IMR-90 (cell line): ENCODE measurements around the gene SELP. TPM values are rescaled to one million over a fixed set of nuclear protein-coding genes. Genes with fewer than 3 reads are reported as not detected.

ENCODE experiments used
- ATAC-seq: fragments of 200-7000 bp; cut with Tn5 transposase; 2 replicates; pipeline ENCODE4 v1.9.1; 2020; ENCODE audit warnings: low read depth, mild to moderate bottlenecking, moderate library complexity
- BruUV-seq: library from RNA; stranded (reverse); fragments of 400-500 nt; replicated peaks from 2 replicates; lab custom pipeline; 2021; lab: Mats Ljungman, UMichigan
- CTCF ChIA-PET: fragments of 300-600 bp; formaldehyde crosslinking; extraction: SDS; loops from one replicate; lab custom pipeline; 2021; ENCODE audit warnings: antibody characterized with exemption; lab: Yijun Ruan, JAX
- POLR2A ChIA-PET: fragments of 300-600 bp; sonication (Branson Sonifier 250); formaldehyde crosslinking; loops from one replicate; lab custom pipeline; 2022; ENCODE audit warnings: antibody characterized with exemption; ENCODE audit not compliant: unreplicated experiment; lab: Charles Lee
- DNase-seq: peaks from one replicate; pipeline ENCODE4 v3.0.0; 2013
- H2AFZ ChIP-seq: replicated peaks from 2 replicates; pipeline ENCODE3; 2013; ENCODE audit warnings: low read length, mild to moderate bottlenecking; ENCODE audit not compliant: poor library complexity
- H2AK5ac ChIP-seq: 2 replicates; pipeline ENCODE4 v1.6.1; 2013; ENCODE audit warnings: low read depth, low read length, inconsistent platforms
- H2AK9ac ChIP-seq: replicated peaks from 2 replicates; pipeline ENCODE3; 2013; ENCODE audit warnings: mild to moderate bottlenecking, low read depth, low read length, moderate library complexity; ENCODE audit not compliant: poor library complexity
- H2BK120ac ChIP-seq: 2 replicates; pipeline ENCODE4 v1.6.1; 2013; ENCODE audit warnings: low read depth, low read length, inconsistent platforms
- H2BK15ac ChIP-seq: 3 replicates; pipeline ENCODE4 v1.6.1; 2013; ENCODE audit warnings: low read depth, low read length, inconsistent platforms
- H2BK20ac ChIP-seq: 2 replicates; pipeline ENCODE4 v1.6.1; 2013; ENCODE audit warnings: low read depth, mild to moderate bottlenecking, inconsistent platforms, low read length, moderate library complexity
- H2BK5ac ChIP-seq: 2 replicates; pipeline ENCODE4 v1.6.1; 2013; ENCODE audit warnings: mild to moderate bottlenecking, low read depth, low read length, inconsistent platforms; ENCODE audit not compliant: poor library complexity, severe bottlenecking
- H3K14ac ChIP-seq: replicated peaks from 2 replicates; pipeline ENCODE4 v1.6.1; 2013; ENCODE audit warnings: low read depth, low read length, inconsistent platforms
- H3K18ac ChIP-seq: 2 replicates; pipeline ENCODE4 v1.6.1; 2013; ENCODE audit warnings: low read depth, low read length, control low read depth
- H3K23ac ChIP-seq: 2 replicates; pipeline ENCODE4 v1.6.1; 2013; ENCODE audit warnings: low read depth, low read length, inconsistent platforms
- H3K27ac ChIP-seq: 2 replicates; pipeline ENCODE4 v1.5.1; 2013; ENCODE audit warnings: mild to moderate bottlenecking, control low read depth, low read length; ENCODE audit not compliant: insufficient read depth
- H3K27me3 ChIP-seq: 2 replicates; pipeline ENCODE4 v1.6.1; 2013; ENCODE audit warnings: low read length; ENCODE audit not compliant: control insufficient read depth, insufficient read depth
- H3K36me3 ChIP-seq: 2 replicates; pipeline ENCODE4 v1.6.1; 2013; ENCODE audit warnings: low read length, mixed read lengths; ENCODE audit not compliant: control insufficient read depth, insufficient read depth
- H3K4ac ChIP-seq: 2 replicates; pipeline ENCODE4 v1.6.1; 2013; ENCODE audit warnings: low read depth, low read length, inconsistent platforms
- H3K4me1 ChIP-seq: 2 replicates; pipeline ENCODE4 v1.6.1; 2013; ENCODE audit warnings: low read length, mixed read lengths; ENCODE audit not compliant: control insufficient read depth, insufficient read depth
- H3K4me2 ChIP-seq: 2 replicates; pipeline ENCODE4 v1.6.1; 2013; ENCODE audit warnings: low read depth, mild to moderate bottlenecking, control low read depth, low read length, moderate library complexity
- H3K4me3 ChIP-seq: 2 replicates; pipeline ENCODE4 v1.5.1; 2013; ENCODE audit warnings: low read depth, mild to moderate bottlenecking, control low read depth, low read length, moderate library complexity; ENCODE audit not compliant: insufficient read depth
- H3K56ac ChIP-seq: 2 replicates; pipeline ENCODE4 v1.6.1; 2013; ENCODE audit warnings: low read length, inconsistent platforms; ENCODE audit not compliant: insufficient read depth; ENCODE audit errors: extremely low read depth
- H3K79me1 ChIP-seq, 2 experiments: 2 replicates each; pipeline ENCODE4 v1.6.1; 2013; ENCODE audit warnings: low read length in 2 of 2, inconsistent platforms in 1 of 2, low read depth in 1 of 2
- H3K9ac ChIP-seq: 2 replicates; pipeline ENCODE4 v1.6.1; 2013; ENCODE audit warnings: low read depth, low read length, control low read depth
- H3K9me1 ChIP-seq: 2 replicates; pipeline ENCODE4 v1.6.1; 2013; ENCODE audit warnings: low read length, inconsistent platforms; ENCODE audit not compliant: insufficient read depth
- H3K9me3 ChIP-seq: 2 replicates; pipeline ENCODE4 v1.6.1; 2013; ENCODE audit warnings: low read length; ENCODE audit not compliant: control insufficient read depth, insufficient read depth
- H4K20me1 ChIP-seq: 2 replicates; pipeline ENCODE4 v1.6.1; 2013; ENCODE audit warnings: low read length, inconsistent platforms; ENCODE audit not compliant: insufficient read depth
- H4K5ac ChIP-seq: 2 replicates; pipeline ENCODE4 v1.6.1; 2013; ENCODE audit warnings: mild to moderate bottlenecking, low read depth, low read length, control low read depth
- H4K8ac ChIP-seq, 2 experiments: 2 replicates each; pipeline ENCODE4 v1.6.1; 2013; ENCODE audit warnings: low read depth in 2 of 2, low read length in 2 of 2, control low read depth in 1 of 2, inconsistent platforms in 1 of 2
- H4K91ac ChIP-seq: 2 replicates; pipeline ENCODE4 v1.6.1; 2013; ENCODE audit warnings: low read depth, low read length, inconsistent platforms; ENCODE audit not compliant: insufficient read depth
- BHLHE40 ChIP-seq: fragments of 150-350 bp; IDR thresholded peaks from 2 replicates; pipeline ENCODE4 v1.6.1; 2016; ENCODE audit warnings: mild to moderate bottlenecking, low read depth, low read length
- CEBPB ChIP-seq: IDR thresholded peaks from 2 replicates; pipeline ENCODE4 v1.6.1; 2012; ENCODE audit warnings: low read depth, low read length, improper control_type of control experiment
- CHD1 ChIP-seq: IDR thresholded peaks from 2 replicates; pipeline ENCODE4 v1.6.1; 2012; ENCODE audit warnings: low read depth, low read length, improper control_type of control experiment
- MAFK ChIP-seq: IDR thresholded peaks from 2 replicates; pipeline ENCODE4 v1.6.1; 2012; ENCODE audit warnings: low read depth, low read length, improper control_type of control experiment
- MAZ ChIP-seq: IDR thresholded peaks from 2 replicates; pipeline ENCODE4 v1.6.1; 2012; ENCODE audit warnings: low read depth, mild to moderate bottlenecking, low read length, improper control_type of control experiment, moderate library complexity, borderline replicate concordance
- NFE2L2 ChIP-seq: fragments of 150-350 bp; IDR thresholded peaks from 2 replicates; pipeline ENCODE4 v1.6.1; 2016; ENCODE audit warnings: low read depth, mild to moderate bottlenecking, low read length
- POLR2A ChIP-seq: IDR thresholded peaks from 2 replicates; pipeline ENCODE4 v1.6.1; 2012; ENCODE audit warnings: mild to moderate bottlenecking, low read depth, low read length
- RFX5 ChIP-seq: IDR thresholded peaks from 2 replicates; pipeline ENCODE4 v1.8.0; 2012; ENCODE audit warnings: low read depth, mild to moderate bottlenecking, low read length, moderate library complexity
- WGBS, 2 experiments: methylation state at CpG; one replicate each; pipeline versions ENCODE4 v1.1.5 to v1.1.7; 2013; ENCODE audit warnings: missing lambda C conversion rate in 2 of 2; ENCODE audit not compliant: insufficient read length in 1 of 2; ENCODE audit errors: extremely low coverage in 2 of 2; 5-methylcytosine and 5-hydroxymethylcytosine counted together
- dilution Hi-C: fragments of 300-500 bp; cut with HindIII; formaldehyde crosslinking; loops from one replicate; pipeline ENCODE4 v1.14.3; 2018; ENCODE audit warnings: low sequenced_read_pairs; ENCODE audit not compliant: unreplicated experiment
- in situ Hi-C: fragments of 300-500 bp; cut with MboI; formaldehyde crosslinking; loops from 3 replicates; pipeline ENCODE4 v1.14.3; 2019; ENCODE audit warnings: low sequenced_read_pairs, inconsistent platforms, mixed read lengths
- intact Hi-C: fragments of 100-400 bp; cut with micrococcal nuclease; formaldehyde crosslinking; loops from 2 replicates; pipeline ENCODE4 v1.10.0; 2022
- polyA plus RNA-seq, 3 experiments: library from polyadenylated mRNA; depleted of rRNA; stranded (reverse); fragments of >200 nt; gene quantifications; 2 replicates each; pipeline ENCODE4 v1.2.3, GENCODE V29; 2012; ENCODE audit warnings: low replicate concordance in 1 of 3
- total RNA-seq: library from RNA; depleted of rRNA; stranded (reverse); fragments of >200 nt; gene quantifications from 2 replicates; pipeline ENCODE4 v1.2.3, GENCODE V29; 2012

Gene SELP
- total and polyA plus RNA-seq, 2 of the 4 experiments (the other 2 are of a cell fraction): not detected

GRCh38 chr1:169648187-169648586 is 18.3 kb upstream of the SELP start:
- intact Hi-C loops: no loop called here
- CTCF ChIA-PET: no interaction called here

More at GRCh38 chr1:169648187-169648586, 18.3 kb upstream of the SELP start:
- POLR2A ChIA-PET: no interaction called here
- no peak overlapping the region for H2AK5ac ChIP-seq
- no peak overlapping the region for H3K23ac ChIP-seq
- H2BK15ac ChIP-seq: no peak overlapping the region
- H4K8ac ChIP-seq: no peak overlapping the region
- dilution Hi-C loops: no loop called here
- no peaks in the 10 kb centered on the region for H3K9me1 ChIP-seq
- DNase-seq (no peak), ATAC-seq (no peak)
- H4K20me1 ChIP-seq: no peaks in the 10 kb centered on the region
- TF ChIP-seq RFX5 (no peak), MAFK (no peak), BHLHE40 (no peak), NFE2L2 (no peak), POLR2A (no peak), MAZ (no peak), CEBPB (no peak), CHD1 (no peak)
- H4K5ac ChIP-seq: no peak overlapping the region
- no peak overlapping the region for H3K4me3 ChIP-seq
- no peaks in the 10 kb centered on the region for H3K79me1 ChIP-seq
- H3K56ac ChIP-seq: no peak overlapping the region
- H3K18ac ChIP-seq: no peak overlapping the region
- no peak overlapping the region for H3K4ac ChIP-seq
- no peaks in the 10 kb centered on the region for H3K27me3 ChIP-seq
- H3K14ac ChIP-seq: no peak overlapping the region
- no peak overlapping the region for H3K9ac ChIP-seq
- H2AFZ ChIP-seq: no peak overlapping the region
- WGBS, 2 experiments: no CpG with 5 or more reads among the region's 2 CpGs
- H2BK5ac ChIP-seq: no peak overlapping the region
- in situ Hi-C loops: no loop called here
- H3K4me1 ChIP-seq: no peaks in the 10 kb centered on the region
- H2BK120ac ChIP-seq: no peak overlapping the region
- no peak overlapping the region for H2AK9ac ChIP-seq
- no peak overlapping the region for H4K91ac ChIP-seq
- no peak overlapping the region for H3K4me2 ChIP-seq
- no peak overlapping the region for H2BK20ac ChIP-seq
- no peak overlapping the region for H3K27ac ChIP-seq
- BruUV-seq: no TSS peak
- no peaks in the 10 kb centered on the region for H3K36me3 ChIP-seq
- no peaks in the 10 kb centered on the region for H3K9me3 ChIP-seq
